Liver (tissue), 3 donors: ENCODE results near the gene SDR39U1.

Experiments
- CTCF ChIP-seq: fragments of 150-350 bp; IDR thresholded peaks from 2 replicates; pipeline ENCODE4 v1.5.1; 2017; ENCODE audit warnings: improper control_type of control experiment, low read depth, low read length; ENCODE audit not compliant: missing input control
- EGR1 ChIP-seq, 2 donors: IDR thresholded peaks; 2 replicates each; pipeline ENCODE4 v1.6.1; 2016 to 2018; ENCODE audit warnings: antibody characterized with exemption in 2 of 2, low read depth in 2 of 2
- FOXA1 ChIP-seq: IDR thresholded peaks from 2 replicates; pipeline ENCODE4 v1.6.1; 2016; ENCODE audit warnings: antibody characterized with exemption
- GABPA ChIP-seq, 2 donors: IDR thresholded peaks in 1 of 2; conservative IDR thresholded peaks in 1 of 2; 2 replicates each; pipeline ENCODE4 v1.6.1; 2016; ENCODE audit warnings: antibody characterized with exemption in 2 of 2, mild to moderate bottlenecking in 1 of 2, moderate library complexity in 1 of 2
- HNF4A ChIP-seq, 2 donors: conservative IDR thresholded peaks; 2 replicates each; pipeline ENCODE4 v1.6.1; 2016; ENCODE audit warnings: antibody characterized with exemption in 2 of 2, mild to moderate bottlenecking in 2 of 2
- JUND ChIP-seq, 2 donors: IDR thresholded peaks; 2 replicates each; pipeline ENCODE4 v1.6.1; 2016; ENCODE audit warnings: antibody characterized with exemption in 2 of 2
- MAX ChIP-seq: IDR thresholded peaks from 2 replicates; pipeline ENCODE4 v1.6.1; 2016; ENCODE audit warnings: antibody characterized with exemption
- RAD21 ChIP-seq, 2 donors: IDR thresholded peaks; 2 replicates each; pipeline ENCODE4 v1.6.1; 2016; ENCODE audit warnings: antibody characterized with exemption in 2 of 2, mild to moderate bottlenecking in 2 of 2
- REST ChIP-seq: IDR thresholded peaks from 2 replicates; pipeline ENCODE4 v1.6.1; 2016; ENCODE audit warnings: antibody characterized with exemption, mild to moderate bottlenecking
- SP1 ChIP-seq: IDR thresholded peaks from 2 replicates; pipeline ENCODE4 v1.6.1; 2018; ENCODE audit warnings: antibody characterized with exemption, mild to moderate bottlenecking
- TAF1 ChIP-seq: conservative IDR thresholded peaks from 2 replicates; pipeline ENCODE4 v1.6.1; 2016; ENCODE audit warnings: antibody characterized with exemption, mild to moderate bottlenecking
- donor health status: healthy.
- donor health status: healthy.

GRCh38 chr14:24390701-24391468, 51.7 kb downstream of the SDR39U1 start:
- TF ChIP-seq CTCF (no peak), EGR1 (IDR thresholded peaks at IDR 0.05; ENCODE audit: low read depth in 2 of 2) (no peak), JUND (IDR thresholded peaks at IDR 0.05) (no peak), GABPA (IDR thresholded peaks at IDR 0.05 in 1 of 2, conservative IDR thresholded peaks at IDR 0.05 in 1 of 2) (no peak), HNF4A (conservative IDR thresholded peaks at IDR 0.05) (no peak), REST (no peak), FOXA1 (no peak), MAX (no peak), SP1 (no peak), RAD21 (IDR thresholded peaks at IDR 0.05) (no peak), TAF1 (no peak)
